GM19238 (cell line): ENCODE measurements around the gene CWC25.
"Not testable (repeated sequence)": the region's sequence is repeated elsewhere in the genome, so short reads cannot be mapped to it uniquely, and the experiment has no call there.

Experiments
- DNase-seq: peaks from one replicate; pipeline ENCODE4 v3.0.0; 2011; ENCODE audit warnings: low spot score; ENCODE audit not compliant: insufficient read length

CWC25 gene

GRCh38 chr17:38789185-38789584, 35.9 kb downstream of the CWC25 start:
- DNase-seq, result no peak

GRCh38 chr17:38787999-38788398, 37.1 kb downstream of the CWC25 start:
- not testable (repeated sequence) for DNase-seq

GRCh38 chr17:38786372-38786771, 38.7 kb downstream of the CWC25 start:
- no peak for DNase-seq

- no peak for DNase-seq
Observed at GRCh38 chr17:38783227-38783626, 41.9 kb downstream of the CWC25 start.

- no peak for DNase-seq
Observed at GRCh38 chr17:38779965-38780752, 45.0 kb downstream of the CWC25 start.

GRCh38 chr17:38777641-38778250, 47.4 kb downstream of the CWC25 start:
- DNase-seq, result no peak

- no peak for DNase-seq
Observed at GRCh38 chr17:38773258-38773657, 51.9 kb downstream of the CWC25 start.

- DNase-seq, result no peak
Observed at GRCh38 chr17:38768417-38768816, 56.7 kb downstream of the CWC25 start.

GRCh38 chr17:38766341-38766740, 58.8 kb downstream of the CWC25 start:
- no peak for DNase-seq

- no peak for DNase-seq
Observed at GRCh38 chr17:38762231-38762630, 62.9 kb downstream of the CWC25 start.

- DNase-seq, result no peak
Observed at GRCh38 chr17:38761612-38762011, 63.5 kb downstream of the CWC25 start.

- no peak for DNase-seq
Observed at GRCh38 chr17:38753071-38753506, 72.0 kb downstream of the CWC25 start.

- DNase-seq, result peak; percentile 92
Observed at GRCh38 chr17:38752308-38753070, 72.6 kb downstream of the CWC25 start, which contains the start of gene PSMB3. TSS of gene PSMB3 (plus strand) at chr17:38752741. CDS start at chr17:38752827, 86 bp downstream.

GRCh38 chr17:38751808-38752307, 73.3 kb downstream of the CWC25 start:
- DNase-seq, result no peak

GRCh38 chr17:38751144-38751807, 73.8 kb downstream of the CWC25 start:
- no peak for DNase-seq
